K562 (cell line): ENCODE results near the gene SRRM5. TPM values are rescaled to one million over a fixed set of nuclear protein-coding genes. Genes with fewer than 3 reads are reported as not detected.
A peak's percentile ranks its signal among the peaks of the same experiment; 100 is the strongest.

Experiments used
- ARID2 ChIP-seq: fragments of 450-650 bp; IDR thresholded peaks from 2 replicates; pipeline ENCODE4 v1.6.1; 2017; ENCODE audit warnings: antibody characterized with exemption, mild to moderate bottlenecking
- ATF2 ChIP-seq: sonication (generic); formaldehyde crosslinking; IDR thresholded peaks from 2 replicates; pipeline ENCODE4 v1.8.1; 2022; ENCODE audit warnings: missing genetic modification reagents
- ATF3 ChIP-seq, 2 experiments: fragments of 450-650 bp in 1 of 2; sonication (generic) in 1 of 2; formaldehyde crosslinking in 1 of 2; IDR thresholded peaks in 1 of 2; conservative IDR thresholded peaks in 1 of 2; 2 replicates each; pipeline versions ENCODE4 v1.6.1 to v1.8.1; 2016 to 2023; ENCODE audit warnings: mild to moderate bottlenecking in 2 of 2, moderate library complexity in 2 of 2, inconsistent platforms in 1 of 2, missing genetic modification reagents in 1 of 2
- BACH1 ChIP-seq: fragments of 200-800 bp; sonication (Bioruptor generic); IDR thresholded peaks from 2 replicates; pipeline ENCODE4 v1.6.1; 2016; ENCODE audit warnings: missing genetic modification characterization, missing compliant biosample characterization
- BRD9 ChIP-seq: fragments of 450-650 bp; IDR thresholded peaks from 2 replicates; pipeline ENCODE4 v1.6.1; 2018; ENCODE audit warnings: low read depth; ENCODE audit not compliant: partially characterized antibody
- CBX1 ChIP-seq: sonication (generic); IDR thresholded peaks from 2 replicates; pipeline ENCODE4 v1.6.1; 2016; ENCODE audit warnings: antibody characterized with exemption, low read depth, mild to moderate bottlenecking
- CEBPG ChIP-seq, 3 experiments: fragments of 200-800 bp in 1 of 3; sonication (Bioruptor generic) in 1 of 3; sonication (generic) in 1 of 3; formaldehyde crosslinking in 1 of 3; IDR thresholded peaks in 2 of 3; conservative IDR thresholded peaks in 1 of 3; 2 replicates each; pipeline versions ENCODE4 v1.6.1 to v1.8.0; 2016 to 2022; ENCODE audit warnings: missing compliant biosample characterization in 2 of 3, missing genetic modification characterization in 2 of 3, mild to moderate bottlenecking in 1 of 3, missing genetic modification reagents in 1 of 3
- CREM ChIP-seq: IDR thresholded peaks from 2 replicates; pipeline ENCODE4 v1.6.1; 2014; ENCODE audit warnings: antibody characterized with exemption, low read depth
- E2F1 ChIP-seq: sonication (generic); formaldehyde crosslinking; IDR thresholded peaks from 2 replicates; pipeline ENCODE4 v1.8.1; 2023; ENCODE audit warnings: mild to moderate bottlenecking, missing genetic modification reagents, moderate library complexity
- ESRRA ChIP-seq: fragments of 450-650 bp; IDR thresholded peaks from 2 replicates; pipeline ENCODE4 v1.6.1; 2014; ENCODE audit warnings: low read depth, mild to moderate bottlenecking, moderate library complexity, borderline replicate concordance
- FOXA1 ChIP-seq: fragments of 450-650 bp; IDR thresholded peaks from 2 replicates; pipeline ENCODE4 v1.6.1; 2016; ENCODE audit warnings: mild to moderate bottlenecking, borderline replicate concordance
- GTF2E2 ChIP-seq: fragments of 200-800 bp; sonication (Bioruptor generic); IDR thresholded peaks from 2 replicates; pipeline ENCODE4 v1.6.1; 2016; ENCODE audit warnings: missing genetic modification characterization, missing compliant biosample characterization
- HMGN3 ChIP-seq: IDR thresholded peaks from 2 replicates; pipeline ENCODE4 v1.6.1; 2011; ENCODE audit warnings: borderline replicate concordance, low read depth, mild to moderate bottlenecking, mixed read lengths, low read length; ENCODE audit not compliant: insufficient read length; ENCODE audit errors: extremely low read depth
- PHTF2 ChIP-seq: fragments of 250-450 bp; sonication (Bioruptor Pico); IDR thresholded peaks from 2 replicates; pipeline ENCODE4 v1.5.0; 2021; ENCODE audit warnings: mild to moderate bottlenecking
- RAD21 ChIP-seq, 2 experiments: fragments of 250-450 bp in 1 of 2; fragments of 450-650 bp in 1 of 2; sonication (Bioruptor Pico) in 1 of 2; formaldehyde crosslinking in 1 of 2; IDR thresholded peaks in 1 of 2; conservative IDR thresholded peaks in 1 of 2; 2 replicates each; pipeline versions ENCODE4 v1.4.0 to v1.8.0; 2020 to 2022; ENCODE audit warnings: mild to moderate bottlenecking in 2 of 2, moderate library complexity in 1 of 2
- SAP30 ChIP-seq: fragments of 200-600 bp; sonication (generic); IDR thresholded peaks from 2 replicates; pipeline ENCODE4 v1.6.1; 2012; ENCODE audit warnings: borderline replicate concordance, low read depth, mild to moderate bottlenecking, moderate library complexity, low read length, control low read depth, inconsistent platforms; ENCODE audit not compliant: insufficient read depth, poor library complexity, severe bottlenecking
- TFAM ChIP-seq: fragments of 250-450 bp; sonication (Bioruptor Pico); conservative IDR thresholded peaks from 2 replicates; pipeline ENCODE4 v1.5.0; 2021; ENCODE audit warnings: mild to moderate bottlenecking, moderate library complexity
- ZKSCAN8 ChIP-seq: fragments of 200-800 bp; sonication (Bioruptor generic); IDR thresholded peaks from 2 replicates; pipeline ENCODE4 v1.6.1; 2016; ENCODE audit warnings: missing genetic modification characterization, missing compliant biosample characterization
- ZNF133 ChIP-seq: fragments of 250-450 bp; sonication (Bioruptor Pico); IDR thresholded peaks from 2 replicates; pipeline ENCODE4 v1.4.0; 2020; ENCODE audit warnings: mild to moderate bottlenecking
- ZNF197 ChIP-seq: fragments of 200-800 bp; sonication (Bioruptor generic); IDR thresholded peaks from 2 replicates; pipeline ENCODE4 v1.6.1; 2016; ENCODE audit warnings: low read depth, missing genetic modification characterization, missing compliant biosample characterization
- ZNF589 ChIP-seq: fragments of 200-800 bp; sonication (Bioruptor generic); IDR thresholded peaks from 2 replicates; pipeline ENCODE4 v1.6.1; 2016; ENCODE audit warnings: low read depth, missing genetic modification characterization, missing compliant biosample characterization
- polyA plus RNA-seq, 8 experiments: library from polyadenylated mRNA; depleted of rRNA in 4 of 8; stranded (reverse) in 5 of 8; unstranded in 3 of 8; fragments of >200 nt; fragmentation: Nextera tagmentation in 2 of 8; fragmentation: Illumina TruSeq in 1 of 8; extraction: Ambion mirVana in 2 of 8; extraction: Trizol in 1 of 8; gene quantifications; 2 replicates each; pipeline versions ENCODE4 v1.2.1 to v1.2.3, GENCODE V29; 2011 to 2014; ENCODE audit warnings: inconsistent platforms in 1 of 8, missing spikeins in 1 of 8
- total RNA-seq, 7 experiments: library from RNA; depleted of rRNA in 6 of 7; stranded (reverse); fragments of >200 nt in 6 of 7; fragmentation: Illumina TruSeq in 2 of 7; extraction: Trizol in 2 of 7; gene quantifications; 2 replicates each; pipeline versions ENCODE4 v1.2.1 to v1.2.3, GENCODE V29; 2011 to 2021; ENCODE audit warnings: low replicate concordance in 1 of 7
- TF ChIP-seq, protein P1 (sequence below): sonication (generic); formaldehyde crosslinking; IDR thresholded peaks from 2 replicates; pipeline ENCODE4 v1.9.0; 2022; ENCODE audit warnings: mild to moderate bottlenecking, missing genetic modification reagents

The SRRM5 gene
- total and polyA plus RNA-seq, 9 of the 15 experiments (the other 6 are each of a cell fraction or from before 2014, with no cell fraction given), result 0.09 to 0.45 (median 0.18) TPM; not detected in 2

GRCh38 chr19:43594710-43595604, 16.9 kb upstream of the SRRM5 start (continued):
- TF ChIP-seq, protein P1, sequence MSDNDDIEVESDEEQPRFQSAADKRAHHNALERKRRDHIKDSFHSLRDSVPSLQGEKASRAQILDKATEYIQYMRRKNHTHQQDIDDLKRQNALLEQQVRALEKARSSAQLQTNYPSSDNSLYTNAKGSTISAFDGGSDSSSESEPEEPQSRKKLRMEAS, result no peak
- no peak for TF ChIP-seq PHTF2 (CRISPR knock-in tag)
- peak; percentile 62 for TF ChIP-seq ARID2
- 0 out of 2 replicates have a peak, but pooled peaks have one; percentile 9 for TF ChIP-seq ATF2 (CRISPR knock-in tag)
- TF ChIP-seq ZNF197 (CRISPR knock-in tag), result no peak
- peak; percentile 69 to 83 for TF ChIP-seq RAD21 (CRISPR knock-in tag; conservative IDR thresholded peaks at IDR 0.05 in 1 of 2, IDR thresholded peaks at IDR 0.05 in 1 of 2)
- 0 out of 2 replicates have a peak, but pooled peaks have one; percentile 16 for TF ChIP-seq GTF2E2 (tag)
- peak; percentile 48 for TF ChIP-seq CREM
- TF ChIP-seq CBX1, result no peak
- no peak for TF ChIP-seq ZKSCAN8
- TF ChIP-seq BRD9, result no peak
- TF ChIP-seq HMGN3, result no peak
- no peak for TF ChIP-seq BACH1
- peak; percentile 53 for TF ChIP-seq SAP30
- no peak for TF ChIP-seq TFAM (CRISPR knock-in tag)
- TF ChIP-seq ATF3 (IDR thresholded peaks at IDR 0.05), result no peak
- TF ChIP-seq ATF3 (CRISPR knock-in tag; conservative IDR thresholded peaks at IDR 0.05), result no peak
- no peak for TF ChIP-seq ZNF589 (CRISPR knock-in tag)
- TF ChIP-seq FOXA1, result no peak
- no peak for TF ChIP-seq ZNF133 (CRISPR knock-in tag)
- no peak for TF ChIP-seq ESRRA
- no peak for TF ChIP-seq E2F1
- no peak for TF ChIP-seq CEBPG (CRISPR knock-in tag; IDR thresholded peaks at IDR 0.05)
- no peak for TF ChIP-seq CEBPG (tag; conservative IDR thresholded peaks at IDR 0.05 in 1 of 2, IDR thresholded peaks at IDR 0.05 in 1 of 2)
